ENCODE results near the gene S100A12.

S100A12 gene

DNA sequence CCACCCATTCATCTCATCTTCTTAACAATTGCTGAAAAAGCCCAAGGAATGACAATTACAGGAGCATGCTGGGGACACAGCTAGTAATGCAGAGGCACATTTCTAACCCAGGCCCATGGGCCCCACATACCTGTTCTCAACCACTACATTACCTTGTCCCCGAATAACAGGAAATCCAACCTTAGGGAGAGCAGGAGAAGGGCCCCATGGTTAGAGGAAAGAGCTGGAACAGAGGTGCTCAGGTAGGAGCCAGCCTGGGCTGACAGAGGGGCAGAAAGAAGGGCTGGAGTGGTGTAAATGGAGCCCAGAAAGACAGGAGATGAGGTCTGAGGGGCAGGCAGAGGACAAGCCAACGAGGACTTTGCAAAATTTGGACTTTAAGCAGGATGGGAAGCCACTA lies 26.8 kb upstream of the S100A12 start:
- in situ Hi-C loops (cut with HindIII; ENCODE audit: low pct_ligation_motif_present, low sequenced_read_pairs): no loop called here
- no peak overlapping the region for H3K27ac ChIP-seq
- no peak for TF ChIP-seq CTCF (IDR thresholded peaks at IDR 0.05; ENCODE audit: low read depth, low read length, missing control alignments)
- DNase-seq: no peak
- H3K36me3 ChIP-seq (replicated peaks): no peaks in the 10 kb centered on the region
- H3K27me3 ChIP-seq (replicated peaks): no peaks in the 10 kb centered on the region
- H3K4me3 ChIP-seq (ENCODE audit: low read depth, low read length): no peak overlapping the region

DNA sequence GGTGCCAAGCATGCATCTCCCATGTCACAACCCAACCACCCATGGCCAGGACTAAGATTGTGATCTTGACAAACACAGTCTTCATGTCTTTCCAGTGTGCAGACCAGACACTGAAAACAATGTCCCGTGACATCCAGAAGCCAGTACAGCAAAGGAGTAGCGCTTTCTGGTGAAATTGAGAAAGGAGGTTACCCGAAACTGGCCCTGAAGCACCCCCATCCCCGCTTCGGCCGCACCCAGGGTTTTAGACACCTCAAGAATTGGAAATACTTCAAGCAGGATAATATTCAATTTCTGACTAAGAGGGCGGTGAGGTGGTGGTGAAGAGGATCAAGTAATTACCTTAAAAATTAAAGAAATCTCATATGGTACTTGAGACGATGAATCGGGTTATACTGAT lies 26.0 kb upstream of the S100A12 start:
- DNase-seq: no peak
- Histone ChIP-seq H3K36me3 (replicated peaks) (no peaks in the 10 kb centered on the region), H3K27me3 (replicated peaks) (no peaks in the 10 kb centered on the region), H3K27ac (no peak overlapping the region), H3K4me3 (ENCODE audit: low read depth, low read length) (no peak overlapping the region)
- no peak for TF ChIP-seq CTCF (IDR thresholded peaks at IDR 0.05; ENCODE audit: low read depth, low read length, missing control alignments)
- in situ Hi-C loops (cut with HindIII; ENCODE audit: low pct_ligation_motif_present, low sequenced_read_pairs): no loop called here

- TF ChIP-seq CTCF (IDR thresholded peaks at IDR 0.05; ENCODE audit: low read depth, low read length, missing control alignments): peak; percentile 3
- Histone ChIP-seq H3K4me3 (ENCODE audit: low read depth, low read length) (no peak overlapping the region), H3K36me3 (replicated peaks) (no peaks in the 10 kb centered on the region), H3K27me3 (replicated peaks) (no peaks in the 10 kb centered on the region), H3K27ac (no peak overlapping the region)
- in situ Hi-C loops (cut with HindIII; ENCODE audit: low pct_ligation_motif_present, low sequenced_read_pairs): no loop called here
- no peak for DNase-seq
Measured at GRCh38 chr1:153400244-153400643, 24.8 kb upstream of the S100A12 start.

- TF ChIP-seq CTCF (IDR thresholded peaks at IDR 0.05; ENCODE audit: low read depth, low read length, missing control alignments): no peak
- no peak overlapping the region for H3K27ac ChIP-seq
- H3K36me3 ChIP-seq (replicated peaks): no peaks in the 10 kb centered on the region
- H3K27me3 ChIP-seq (replicated peaks): no peaks in the 10 kb centered on the region
- H3K4me3 ChIP-seq (ENCODE audit: low read depth, low read length): no peak overlapping the region
- DNase-seq: no peak
- in situ Hi-C loops (cut with HindIII; ENCODE audit: low pct_ligation_motif_present, low sequenced_read_pairs): no loop called here
Measured at GRCh38 chr1:153399401-153400055, 24.1 kb upstream of the S100A12 start.

GRCh38 chr1:153397924-153398651 lies 22.7 kb upstream of the S100A12 start:
- Histone ChIP-seq H3K36me3 (replicated peaks) (no peaks in the 10 kb centered on the region), H3K4me3 (ENCODE audit: low read depth, low read length) (no peak overlapping the region), H3K27ac (no peak overlapping the region), H3K27me3 (replicated peaks) (no peaks in the 10 kb centered on the region)
- no peak for DNase-seq
- TF ChIP-seq CTCF (IDR thresholded peaks at IDR 0.05; ENCODE audit: low read depth, low read length, missing control alignments): no peak
- in situ Hi-C loops (cut with HindIII; ENCODE audit: low pct_ligation_motif_present, low sequenced_read_pairs): no loop called here
